Thyroid gland (tissue), 4 donors: ENCODE measurements around the gene TKTL1. TPM values are rescaled to one million over a fixed set of nuclear protein-coding genes. Genes with fewer than 3 reads are reported as not detected.
A peak's percentile ranks its signal among the peaks of the same experiment; 100 is the strongest.

Experiments used
- DNase-seq, 2 donors: peaks; one replicate each; pipeline ENCODE4 v3.0.0-alpha.2; 2019
- H3K27ac ChIP-seq, 3 donors: fragments of 200-600 bp; sonication (generic); 1 replicate in 2 of 3; 2 replicates in 1 of 3; pipeline ENCODE4 v1.5.1; 2016 to 2019; ENCODE audit warnings: mild to moderate bottlenecking in 1 of 3, moderate library complexity in 1 of 3
- H3K27me3 ChIP-seq: fragments of 200-600 bp; sonication (generic); one replicate; pipeline ENCODE4 v1.5.1; 2019
- H3K36me3 ChIP-seq, 2 donors: fragments of 200-600 bp; sonication (generic); one replicate each; pipeline ENCODE4 v1.5.1; 2016 to 2019
- H3K4me1 ChIP-seq, 2 donors: fragments of 200-600 bp; sonication (generic); one replicate each; pipeline ENCODE4 v1.5.1; 2017 to 2019
- H3K4me3 ChIP-seq, 3 donors: fragments of 200-600 bp; sonication (generic); replicated peaks in 1 of 3; 1 replicate in 2 of 3; 2 replicates in 1 of 3; pipeline ENCODE4 v1.5.1; 2016; ENCODE audit warnings: mild to moderate bottlenecking in 1 of 3
- H3K9me3 ChIP-seq: fragments of 200-600 bp; sonication (generic); one replicate; pipeline ENCODE4 v1.5.1; 2017
- CTCF ChIP-seq, 6 experiments: fragments of 200-600 bp in 3 of 6; fragments of 450-650 bp in 3 of 6; sonication (generic) in 3 of 6; IDR thresholded peaks; one replicate each; pipeline ENCODE4 v1.5.1; 2016 to 2019; ENCODE audit warnings: antibody characterized with exemption in 6 of 6, mild to moderate bottlenecking in 2 of 6, inconsistent platforms in 1 of 6, moderate library complexity in 1 of 6
- POLR2A ChIP-seq, 2 donors: fragments of 450-650 bp; IDR thresholded peaks; one replicate each; pipeline ENCODE4 v1.6.1; 2017; ENCODE audit warnings: antibody characterized with exemption in 2 of 2, mild to moderate bottlenecking in 2 of 2, moderate library complexity in 1 of 2
- WGBS, 2 donors: methylation state at CpG; one replicate each; pipeline ENCODE4 v1.1.5; 2017; 5-methylcytosine and 5-hydroxymethylcytosine counted together
- intact Hi-C: fragments of 100-400 bp; cut with DNase I; formaldehyde crosslinking; loops from one replicate; pipeline ENCODE4 v1.15.1; 2023
- total RNA-seq, 4 donors: library from RNA; depleted of rRNA; stranded (reverse); fragments of >200 nt; gene quantifications; one replicate each; pipeline ENCODE4 v1.2.3, GENCODE V29; 2016

Gene TKTL1
- total RNA-seq, 4 donors from 2014 or later, result 0.54 to 0.89 TPM; not detected in 2

- Histone ChIP-seq H3K9me3 (no peaks in the 10 kb centered on the region), H3K36me3 (peaks cover 9 to 25% of the 10 kb centered on the region in 2 donors), H3K27ac (peak overlapping the region; percentile 87 to 95 (median 89)), H3K27me3 (no peaks in the 10 kb centered on the region), H3K4me1 (peaks cover 11 to 25% of the 10 kb centered on the region in 2 donors), H3K4me3 (peak overlapping the region in 2 of 3 donors; percentile 50 to 73)
- TF ChIP-seq CTCF (IDR thresholded peaks at IDR 0.05), result no peak
- peak in 1 of 2 donors; percentile 62 for TF ChIP-seq POLR2A (IDR thresholded peaks at IDR 0.05)
- peak; percentile 71 to 84 for DNase-seq
- intact Hi-C loops, result no loop called here
- WGBS, 2 donors, result 10% methylated on average over 5 of the region's 13 CpGs; no CpG with 5 or more reads in 1 of the 2 donors
Measured at GRCh38 chrX:154369449-154370299, 74.1 kb downstream of the TKTL1 start.

GRCh38 chrX:154370300-154371016 is 74.9 kb downstream of the TKTL1 start:
- intact Hi-C loops, result no loop called here
- H3K9me3 ChIP-seq, result no peaks in the 10 kb centered on the region
- peaks cover 11 to 25% of the 10 kb centered on the region in 2 donors for H3K4me1 ChIP-seq
- 0% methylated on average over 1 of the region's 63 CpGs; no CpG with 5 or more reads in 1 of the 2 donors for WGBS, 2 donors
- H3K27ac ChIP-seq, result peak overlapping the region; percentile 87 to 95 (median 89)
- no peaks in the 10 kb centered on the region for H3K27me3 ChIP-seq
- peak; percentile 30 to 42 for DNase-seq
- peaks cover 5 to 20% of the 10 kb centered on the region in 2 donors for H3K36me3 ChIP-seq
- H3K4me3 ChIP-seq, result peak overlapping the region in 2 of 3 donors; percentile 50 to 73
- TF ChIP-seq POLR2A (IDR thresholded peaks at IDR 0.05) (no peak), CTCF (IDR thresholded peaks at IDR 0.05) (no peak)

- H3K27ac ChIP-seq, result peak overlapping the region in 2 of 3 donors; percentile 87 to 89
- peaks cover 11 to 25% of the 10 kb centered on the region in 2 donors for H3K4me1 ChIP-seq
- TF ChIP-seq POLR2A (IDR thresholded peaks at IDR 0.05) (peak; percentile 95 to 96), CTCF (IDR thresholded peaks at IDR 0.05) (peak in 1 of 6 experiments; percentile 25)
- peak overlapping the region in 2 of 3 donors; percentile 50 to 73 for H3K4me3 ChIP-seq
- intact Hi-C loops, result no loop called here
- WGBS, 2 donors, result 0% methylated on average over 2 of the region's 77 CpGs; no CpG with 5 or more reads in 1 of the 2 donors
- no peaks in the 10 kb centered on the region for H3K27me3 ChIP-seq
- peaks cover 0 to 13% of the 10 kb centered on the region in 2 donors for H3K36me3 ChIP-seq
- peak; percentile 92 to 95 for DNase-seq
- H3K9me3 ChIP-seq, result no peaks in the 10 kb centered on the region
Measured at GRCh38 chrX:154371017-154371788, 75.6 kb downstream of the TKTL1 start.

- Histone ChIP-seq H3K36me3 (peaks cover 0 to 6% of the 10 kb centered on the region in 2 donors), H3K9me3 (no peaks in the 10 kb centered on the region), H3K27ac (peak overlapping the region in 2 of 3 donors; percentile 17 to 87), H3K4me3 (peak overlapping the region in 2 of 3 donors; percentile 20 to 28), H3K4me1 (peaks cover 11 to 25% of the 10 kb centered on the region in 2 donors), H3K27me3 (no peaks in the 10 kb centered on the region)
- intact Hi-C loops, result no loop called here
- DNase-seq, result peak; percentile 18 to 26
- TF ChIP-seq POLR2A (IDR thresholded peaks at IDR 0.05) (no peak), CTCF (IDR thresholded peaks at IDR 0.05) (no peak)
- WGBS, 2 donors, result 27% methylated on average over 3 of the region's 43 CpGs; no CpG with 5 or more reads in 1 of the 2 donors
Measured at GRCh38 chrX:154371789-154372300, 76.2 kb downstream of the TKTL1 start.
